Stimulated activated memory B cell treated with anti-CD40 and anti-IgM and Interleukin-4, amounts not matched to agents 10 μg/mL and 1 μg/mL and 100 μg/mL, for 72 hours (primary cell): ENCODE data around the gene EXOSC2.

ENCODE experiments used
- ATAC-seq: fragments of 150-1000 bp; cut with Tn5 transposase; 2 replicates; pipeline ENCODE4 v1.10.0; 2021
- H3K27ac Mint-ChIP-seq: one replicate; pipeline ENCODE4 v1.8.0; 2022; ENCODE audit warnings: mild to moderate bottlenecking, mixed read lengths
- H3K27me3 Mint-ChIP-seq: one replicate; pipeline ENCODE4 v1.8.0; 2022; ENCODE audit warnings: mixed read lengths
- H3K36me3 Mint-ChIP-seq: one replicate; pipeline ENCODE4 v1.8.0; 2022; ENCODE audit warnings: mixed read lengths
- H3K4me1 Mint-ChIP-seq: one replicate; pipeline ENCODE4 v1.8.0; 2022; ENCODE audit warnings: mixed read lengths
- H3K4me3 Mint-ChIP-seq: one replicate; pipeline ENCODE4 v1.8.0; 2022; ENCODE audit warnings: mild to moderate bottlenecking, moderate library complexity, mixed read lengths
- H3K9me3 Mint-ChIP-seq: one replicate; pipeline ENCODE4 v1.8.0; 2022; ENCODE audit warnings: mixed read lengths

EXOSC2 gene, protein sequence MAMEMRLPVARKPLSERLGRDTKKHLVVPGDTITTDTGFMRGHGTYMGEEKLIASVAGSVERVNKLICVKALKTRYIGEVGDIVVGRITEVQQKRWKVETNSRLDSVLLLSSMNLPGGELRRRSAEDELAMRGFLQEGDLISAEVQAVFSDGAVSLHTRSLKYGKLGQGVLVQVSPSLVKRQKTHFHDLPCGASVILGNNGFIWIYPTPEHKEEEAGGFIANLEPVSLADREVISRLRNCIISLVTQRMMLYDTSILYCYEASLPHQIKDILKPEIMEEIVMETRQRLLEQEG

DNA sequence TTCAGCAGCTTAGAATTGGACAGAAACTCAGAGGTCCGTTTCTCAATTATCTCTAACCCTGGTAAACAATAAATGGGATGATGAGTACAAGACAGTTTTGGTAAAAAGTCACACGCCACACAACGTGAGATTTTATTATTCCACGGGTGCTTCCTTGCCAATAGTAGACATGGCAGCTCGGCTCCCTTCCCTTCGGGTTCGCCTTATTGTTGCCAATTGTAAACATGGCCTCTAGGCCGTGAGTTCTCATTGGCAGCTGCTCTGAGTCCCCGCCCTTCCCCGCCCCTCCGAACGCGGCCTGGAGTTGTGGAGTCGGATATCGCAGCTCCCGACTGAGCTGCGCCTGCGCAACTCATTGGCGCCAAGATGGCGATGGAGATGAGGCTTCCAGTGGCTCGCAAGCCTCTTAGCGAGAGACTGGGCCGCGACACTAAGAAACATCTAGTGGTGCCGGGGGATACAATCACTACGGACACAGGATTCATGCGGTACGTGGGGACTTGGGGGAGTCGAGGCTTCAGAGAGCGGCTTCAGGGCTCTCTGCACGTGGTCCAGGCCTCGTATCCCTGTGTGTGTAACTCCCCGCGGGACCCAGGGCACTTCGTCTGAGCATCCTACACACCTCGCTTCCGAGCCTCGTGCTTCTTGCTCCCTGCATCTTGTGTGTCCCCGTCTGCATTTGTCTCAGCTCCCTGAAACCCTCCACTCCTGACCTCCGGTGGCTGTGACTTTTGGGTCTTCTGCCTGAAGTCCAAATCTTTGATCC, at the start of gene EXOSC2:
Gene EXOSC2, plus strand, starts transcription at position 355 of the 766 bp plus-strand sequence. Its CDS starts 12 bp downstream, at position 367.
- Mint-ChIP-seq H3K27ac (peak within 1 kb of the TSS; percentile 97), H3K9me3 (no peaks in the 10 kb centered on the region), H3K4me3 (peak within 1 kb of the TSS; percentile 96), H3K27me3 (no peaks in the 10 kb centered on the region), H3K4me1 (peaks cover 39% of the 10 kb centered on the region), H3K36me3 (peaks cover 25% of the 10 kb centered on the region)
- ATAC-seq, result peak; percentile 100

GRCh38 chr9:130651221-130651620, 42.4 kb upstream of the EXOSC2 start:
- Mint-ChIP-seq H3K4me3 (no peak overlapping the region), H3K9me3 (peaks cover 6% of the 10 kb centered on the region), H3K27me3 (peaks cover 32% of the 10 kb centered on the region), H3K4me1 (no peaks in the 10 kb centered on the region), H3K36me3 (peaks cover 3% of the 10 kb centered on the region), H3K27ac (no peak overlapping the region)
- no peak for ATAC-seq

DNA sequence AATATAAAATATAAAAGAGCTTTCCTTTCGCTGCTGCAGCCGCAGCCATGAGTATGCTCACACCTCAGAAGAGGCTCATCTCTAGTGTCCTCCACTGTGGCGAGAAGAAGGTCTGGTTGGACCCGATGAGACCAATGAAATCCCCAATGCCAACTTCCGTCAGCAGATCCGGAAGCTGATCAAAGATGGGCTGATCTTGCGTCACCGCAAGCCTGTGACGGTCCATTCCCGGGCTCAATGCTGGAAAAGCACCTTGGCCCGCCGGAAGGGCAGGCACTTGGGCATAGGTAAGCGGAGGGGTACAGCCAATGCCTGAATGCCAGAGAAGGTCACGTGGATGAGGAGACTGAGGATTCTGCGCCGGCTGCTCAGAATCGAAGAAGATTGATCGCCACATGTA, 41.8 kb upstream of the EXOSC2 start:
- H3K27me3 Mint-ChIP-seq, result peaks cover 32% of the 10 kb centered on the region
- no peak overlapping the region for H3K4me3 Mint-ChIP-seq
- H3K27ac Mint-ChIP-seq, result no peak overlapping the region
- no peak for ATAC-seq
- no peaks in the 10 kb centered on the region for H3K4me1 Mint-ChIP-seq
- H3K9me3 Mint-ChIP-seq, result peaks cover 3% of the 10 kb centered on the region
- no peaks in the 10 kb centered on the region for H3K36me3 Mint-ChIP-seq

- Mint-ChIP-seq H3K9me3 (no peaks in the 10 kb centered on the region), H3K4me1 (peaks cover 11% of the 10 kb centered on the region), H3K36me3 (no peaks in the 10 kb centered on the region), H3K27ac (no peak overlapping the region), H3K4me3 (no peak overlapping the region), H3K27me3 (peaks cover 51% of the 10 kb centered on the region)
- ATAC-seq, result no peak
Measured at GRCh38 chr9:130654879-130655278, 38.7 kb upstream of the EXOSC2 start.

GRCh38 chr9:130658893-130659698, 34.5 kb upstream of the EXOSC2 start:
- peaks cover 36% of the 10 kb centered on the region for H3K4me1 Mint-ChIP-seq
- no peak overlapping the region for H3K4me3 Mint-ChIP-seq
- no peak overlapping the region for H3K27ac Mint-ChIP-seq
- H3K27me3 Mint-ChIP-seq, result peaks cover 87% of the 10 kb centered on the region
- no peaks in the 10 kb centered on the region for H3K9me3 Mint-ChIP-seq
- H3K36me3 Mint-ChIP-seq, result no peaks in the 10 kb centered on the region
- ATAC-seq, result no peak

- Mint-ChIP-seq H3K27ac (no peak overlapping the region), H3K4me3 (peak overlapping the region; percentile 67), H3K36me3 (no peaks in the 10 kb centered on the region), H3K4me1 (peaks cover 37% of the 10 kb centered on the region), H3K9me3 (no peaks in the 10 kb centered on the region), H3K27me3 (peaks cover 94% of the 10 kb centered on the region)
- ATAC-seq, result no peak
Measured at GRCh38 chr9:130659699-130660248, 33.8 kb upstream of the EXOSC2 start.

DNA sequence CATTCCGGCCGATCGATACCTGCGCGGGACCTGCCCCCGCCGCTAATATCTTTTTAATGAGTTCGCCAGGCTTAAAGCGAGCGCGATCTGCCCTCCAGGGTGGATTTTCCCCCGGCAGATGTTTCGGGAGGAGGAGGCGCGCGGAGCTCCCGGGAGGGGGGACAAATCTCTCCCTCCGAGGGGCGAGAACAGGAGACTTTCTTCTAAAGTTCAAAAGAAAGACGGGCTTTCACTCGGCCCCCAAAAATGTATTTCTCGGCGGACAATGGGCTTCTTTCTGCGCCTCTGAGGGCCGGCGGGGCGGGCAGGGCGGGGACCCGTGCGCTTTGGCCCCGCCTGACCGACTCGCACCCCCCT, 33.3 kb upstream of the EXOSC2 start:
- no peak overlapping the region for H3K4me3 Mint-ChIP-seq
- H3K36me3 Mint-ChIP-seq, result peaks cover 2% of the 10 kb centered on the region
- no peaks in the 10 kb centered on the region for H3K9me3 Mint-ChIP-seq
- peaks cover 94% of the 10 kb centered on the region for H3K27me3 Mint-ChIP-seq
- ATAC-seq, result no peak
- H3K4me1 Mint-ChIP-seq, result peaks cover 40% of the 10 kb centered on the region
- no peak overlapping the region for H3K27ac Mint-ChIP-seq

GRCh38 chr9:130660683-130661450, 32.7 kb upstream of the EXOSC2 start:
- Mint-ChIP-seq H3K27ac (no peak overlapping the region), H3K27me3 (peaks cover 94% of the 10 kb centered on the region), H3K4me1 (peaks cover 46% of the 10 kb centered on the region), H3K9me3 (no peaks in the 10 kb centered on the region), H3K36me3 (peaks cover 5% of the 10 kb centered on the region), H3K4me3 (peak overlapping the region; percentile 38)
- no peak for ATAC-seq

DNA sequence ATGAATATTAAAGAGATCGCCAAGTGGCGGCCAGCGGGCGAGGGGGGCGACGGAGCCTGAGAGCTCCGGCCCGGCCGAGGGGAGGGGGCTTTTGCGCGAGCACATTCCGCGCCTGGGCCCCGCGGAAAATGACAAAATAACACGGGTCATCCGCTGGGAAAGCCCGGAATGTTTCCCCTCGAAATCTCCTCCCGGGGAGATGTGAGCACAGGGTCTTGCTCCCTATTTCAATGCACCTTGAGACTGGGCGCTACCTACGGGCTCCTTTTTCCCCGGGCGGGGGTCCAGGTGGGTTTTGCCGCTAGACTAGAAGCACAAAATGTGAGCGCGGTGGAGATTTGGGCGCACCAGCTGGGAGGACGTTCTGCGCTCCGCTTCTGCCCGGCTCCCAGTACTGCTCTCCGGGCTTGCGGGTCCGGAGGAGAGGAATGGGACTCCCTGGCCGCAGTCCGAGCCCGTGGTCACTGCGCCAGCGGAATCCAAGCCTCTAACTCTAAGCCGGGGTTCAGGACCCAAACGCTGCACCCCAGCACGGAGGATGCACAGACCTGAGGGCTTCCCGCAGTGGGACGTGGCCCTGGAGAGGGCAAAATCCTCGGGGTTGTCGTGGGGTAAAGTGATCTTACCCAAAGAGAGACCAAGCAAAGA, 32.0 kb upstream of the EXOSC2 start:
- no peak overlapping the region for H3K4me3 Mint-ChIP-seq
- H3K36me3 Mint-ChIP-seq, result peaks cover 5% of the 10 kb centered on the region
- H3K9me3 Mint-ChIP-seq, result no peaks in the 10 kb centered on the region
- H3K27me3 Mint-ChIP-seq, result peaks cover 94% of the 10 kb centered on the region
- peaks cover 47% of the 10 kb centered on the region for H3K4me1 Mint-ChIP-seq
- ATAC-seq, result no peak
- no peak overlapping the region for H3K27ac Mint-ChIP-seq

DNA sequence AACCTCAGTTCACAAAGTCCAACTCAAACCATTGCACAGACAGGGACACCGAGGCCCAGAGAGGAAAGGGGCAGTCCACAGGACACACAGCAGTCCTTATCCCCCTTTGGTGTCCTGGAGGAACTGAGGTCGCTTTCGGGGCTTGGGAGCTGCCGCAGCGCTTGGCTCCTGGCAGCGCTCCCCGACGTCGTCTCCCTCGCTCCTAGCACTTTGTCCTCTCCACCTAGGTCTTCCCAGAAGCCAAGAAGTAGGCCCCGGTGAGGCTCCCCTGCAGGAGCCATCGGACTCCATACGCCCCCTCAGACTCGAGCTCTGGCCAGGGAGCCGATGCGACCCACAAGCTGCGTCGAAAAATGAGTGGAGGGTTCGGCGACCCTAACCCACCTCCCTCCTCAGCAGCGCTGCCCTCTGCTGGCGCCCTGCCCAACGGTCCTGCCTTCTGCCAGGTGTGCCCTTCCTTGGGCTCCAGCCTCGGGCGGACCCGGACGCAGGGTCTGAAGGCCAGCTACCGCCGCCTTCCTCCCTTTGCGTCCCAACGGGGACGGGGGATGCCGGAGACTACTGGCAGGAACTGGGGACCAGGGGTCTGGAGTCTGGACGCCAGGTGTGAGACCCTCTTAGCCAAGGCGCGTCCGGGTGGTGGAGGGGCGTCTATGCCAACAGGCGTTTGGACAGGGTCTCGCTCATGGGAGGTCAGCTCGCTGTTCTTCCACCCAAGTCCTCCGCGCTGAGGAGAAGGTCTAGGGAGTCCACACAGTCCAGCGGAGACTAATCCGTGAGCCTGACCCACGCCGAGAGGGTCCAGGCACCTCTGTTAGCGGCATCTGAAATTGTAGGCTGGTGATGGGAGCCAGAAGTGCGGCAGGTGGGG, 31.2 kb upstream of the EXOSC2 start:
- Mint-ChIP-seq H3K27ac (no peak overlapping the region), H3K4me1 (peaks cover 47% of the 10 kb centered on the region)
- no peak for ATAC-seq

GRCh38 chr9:130662970-130663257, 30.7 kb upstream of the EXOSC2 start:
- H3K36me3 Mint-ChIP-seq, result peaks cover 5% of the 10 kb centered on the region
- no peaks in the 10 kb centered on the region for H3K9me3 Mint-ChIP-seq
- ATAC-seq, result no peak
- peaks cover 47% of the 10 kb centered on the region for H3K4me1 Mint-ChIP-seq
- peaks cover 94% of the 10 kb centered on the region for H3K27me3 Mint-ChIP-seq
- peak overlapping the region; percentile 69 for H3K4me3 Mint-ChIP-seq
- no peak overlapping the region for H3K27ac Mint-ChIP-seq

More for the DNA sequence above, 31.2 kb upstream of the EXOSC2 start:
- H3K36me3 Mint-ChIP-seq, result peaks cover 5% of the 10 kb centered on the region
- H3K27me3 Mint-ChIP-seq, result peaks cover 94% of the 10 kb centered on the region
- H3K4me3 Mint-ChIP-seq, result peak overlapping the region; percentile 69
- H3K9me3 Mint-ChIP-seq, result no peaks in the 10 kb centered on the region

- H3K36me3 Mint-ChIP-seq, result peaks cover 5% of the 10 kb centered on the region
- H3K4me3 Mint-ChIP-seq, result peak overlapping the region; percentile 21
- H3K27me3 Mint-ChIP-seq, result peaks cover 94% of the 10 kb centered on the region
- H3K4me1 Mint-ChIP-seq, result peaks cover 45% of the 10 kb centered on the region
- no peak for ATAC-seq
- no peaks in the 10 kb centered on the region for H3K9me3 Mint-ChIP-seq
- no peak overlapping the region for H3K27ac Mint-ChIP-seq
Measured at GRCh38 chr9:130663258-130663976, 30.2 kb upstream of the EXOSC2 start.

GRCh38 chr9:130663977-130664250, 29.7 kb upstream of the EXOSC2 start:
- Mint-ChIP-seq H3K27ac (no peak overlapping the region), H3K36me3 (peaks cover 5% of the 10 kb centered on the region), H3K27me3 (peaks cover 94% of the 10 kb centered on the region), H3K4me3 (peak overlapping the region; percentile 21), H3K9me3 (no peaks in the 10 kb centered on the region), H3K4me1 (peaks cover 41% of the 10 kb centered on the region)
- ATAC-seq, result no peak
